Activated CD4-positive, alpha-beta T cell treated with anti-CD3 and anti-CD28 coated beads, Interleukin-2, amount 50 U/mL, for 4 hours (primary cell): Measurements from ENCODE around the gene SMS.
"Not testable (repeated sequence)": the region's sequence is repeated elsewhere in the genome, so short reads cannot be mapped to it uniquely, and the experiment has no call there.

Experiments
- DNase-seq, 2 experiments: peaks; one replicate each; pipeline ENCODE4 v3.0.0-alpha.2; 2020

The SMS gene

GRCh38 chrX:21952624-21953023, 12.1 kb downstream of the SMS start:
- DNase-seq = no peak

- not testable (repeated sequence) for DNase-seq
Observed at GRCh38 chrX:21953195-21953830, 12.8 kb downstream of the SMS start.

- DNase-seq = no peak
Observed at GRCh38 chrX:21955403-21956189, 15.1 kb downstream of the SMS start.

DNA sequence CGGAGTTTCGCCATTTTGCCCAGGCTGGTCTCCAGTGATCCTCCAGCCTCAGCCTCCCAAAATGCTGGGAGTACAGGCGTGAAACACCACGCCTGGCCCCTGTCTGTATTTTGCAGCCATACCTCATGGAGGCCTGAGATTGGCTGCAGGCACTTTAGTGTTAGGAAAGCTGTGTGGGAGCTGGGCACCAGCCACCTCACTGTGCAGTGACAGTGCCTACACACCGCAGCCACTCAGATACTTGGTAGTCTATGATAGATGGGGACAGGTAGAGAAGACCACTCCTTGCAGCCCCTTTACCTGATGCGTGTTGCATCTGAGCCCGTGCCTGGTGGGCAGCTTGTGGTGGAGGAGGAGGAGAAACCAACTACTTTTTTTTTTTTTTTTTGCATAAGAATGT, 16.3 kb downstream of the SMS start:
- no peak for DNase-seq

GRCh38 chrX:21958187-21958586, 17.7 kb downstream of the SMS start:
- no peak for DNase-seq

GRCh38 chrX:21958916-21959315, 18.4 kb downstream of the SMS start:
- DNase-seq = no peak

DNA sequence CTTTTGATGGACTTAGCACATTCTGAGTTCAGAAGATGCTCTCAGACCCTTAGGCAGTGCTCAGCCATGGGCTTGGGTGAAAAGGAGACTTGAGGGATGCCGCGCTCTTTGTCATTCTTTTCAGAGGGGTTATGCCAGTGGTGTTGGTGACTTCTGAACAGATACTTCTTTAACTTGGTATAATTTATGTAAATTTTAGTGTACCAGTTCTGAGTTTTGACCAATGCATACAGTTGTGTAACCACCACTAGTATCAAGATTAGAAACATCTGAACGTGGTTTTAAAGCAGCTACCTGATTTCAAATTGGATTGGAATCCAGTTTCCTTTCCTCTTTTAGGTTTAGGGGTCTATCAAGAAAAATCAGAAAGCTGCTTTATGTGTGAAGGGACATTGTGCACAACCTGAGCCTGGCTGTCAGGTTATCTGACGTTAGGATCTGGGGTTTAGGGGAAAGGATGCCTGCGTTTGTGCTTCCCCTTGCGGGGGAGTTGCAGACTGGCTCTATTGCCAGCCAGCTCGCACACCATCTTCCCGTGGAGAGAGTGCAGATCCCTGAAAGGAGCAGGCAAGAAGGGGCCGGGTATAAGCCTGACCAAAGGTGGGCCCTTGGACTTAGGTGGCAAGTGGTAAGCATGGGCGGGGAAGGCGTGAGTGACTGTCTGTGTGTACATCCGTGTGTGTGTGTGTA, 19.0 kb downstream of the SMS start:
- no peak for DNase-seq

DNA sequence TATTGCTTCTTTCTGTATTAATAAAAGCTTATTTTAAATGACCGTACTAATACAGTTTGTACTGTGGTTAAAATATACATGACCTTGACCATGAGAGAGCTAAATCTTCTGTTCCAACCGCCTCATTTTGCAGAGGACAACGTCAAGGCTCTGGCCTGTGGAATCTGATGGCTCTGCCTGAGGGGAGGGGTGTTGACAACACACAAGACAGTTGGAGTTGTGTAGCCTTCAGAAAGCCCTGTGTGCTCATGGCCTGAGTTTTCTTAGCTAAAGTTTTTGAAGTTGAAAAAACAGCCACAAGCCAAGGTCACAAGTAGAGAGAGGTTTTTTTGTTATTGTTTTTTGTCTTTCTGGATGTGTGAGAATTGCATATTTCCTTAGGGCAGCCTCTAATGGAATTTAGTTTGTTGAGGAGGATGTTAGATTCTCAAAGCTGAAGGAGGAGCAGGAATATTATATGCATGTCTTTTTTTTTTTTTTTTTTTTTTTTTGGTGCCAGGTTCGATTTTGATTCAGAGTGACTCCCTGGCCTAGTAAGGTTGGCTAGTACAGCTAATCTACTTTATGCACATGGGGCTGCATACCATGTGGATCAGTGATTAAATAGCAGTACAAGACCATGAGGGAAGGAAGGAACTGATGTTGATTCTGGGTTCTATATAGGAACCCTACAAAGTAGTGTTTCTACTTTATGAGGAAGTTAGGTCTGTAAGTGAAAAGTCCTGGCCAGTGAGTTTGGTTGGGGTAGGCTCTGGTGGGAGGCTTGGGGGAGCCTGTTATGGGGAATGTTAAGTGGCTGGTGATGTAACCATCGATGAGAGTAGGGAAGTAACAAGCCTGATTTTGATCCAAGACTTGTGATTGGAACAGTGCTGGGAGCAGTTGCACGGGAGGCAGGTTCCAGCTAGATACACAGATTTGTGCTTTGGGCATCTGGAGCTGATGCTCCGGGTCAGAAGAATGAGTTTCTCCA, 20.3 kb downstream of the SMS start:
- DNase-seq = no peak

GRCh38 chrX:21962361-21962760, 21.9 kb downstream of the SMS start:
- DNase-seq = no peak

- DNase-seq = no peak
Observed at GRCh38 chrX:21963269-21963668, 22.8 kb downstream of the SMS start.

DNA sequence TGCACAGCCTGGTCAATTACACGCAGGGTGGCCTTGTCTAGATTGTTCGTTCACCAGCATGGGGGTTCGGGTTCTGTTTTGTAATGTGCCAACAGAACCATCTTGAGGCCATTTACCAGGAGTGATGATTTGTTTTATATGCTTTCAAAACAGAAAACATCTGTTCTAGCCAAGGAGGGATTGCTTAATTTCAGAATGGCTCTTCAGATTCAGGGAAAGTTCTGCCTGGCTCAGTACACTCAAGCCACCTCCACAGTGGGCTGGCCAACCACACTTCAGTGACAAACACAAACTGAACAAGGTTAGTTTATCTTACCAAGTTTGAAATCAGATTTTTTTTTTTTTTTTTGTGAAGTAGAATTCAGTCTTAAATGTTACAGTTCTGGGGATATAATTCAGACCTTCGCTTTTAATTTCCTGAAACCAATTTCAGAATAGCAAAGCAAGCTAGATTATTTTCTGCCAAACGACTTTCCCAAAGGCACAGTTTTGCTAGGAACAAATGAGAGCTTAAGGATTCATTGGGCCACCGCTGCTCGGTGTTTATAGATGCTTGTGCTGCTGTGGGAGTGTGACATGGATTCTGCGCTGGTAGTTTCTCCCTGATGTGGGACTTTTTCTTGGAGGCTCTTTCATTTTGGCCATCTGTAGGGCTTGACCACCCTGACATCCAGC, 23.4 kb downstream of the SMS start:
- DNase-seq = no peak

- DNase-seq = no peak
Observed at GRCh38 chrX:21966866-21967265, 26.4 kb downstream of the SMS start.

GRCh38 chrX:21968333-21968732, 27.8 kb downstream of the SMS start:
- DNase-seq = no peak

DNA sequence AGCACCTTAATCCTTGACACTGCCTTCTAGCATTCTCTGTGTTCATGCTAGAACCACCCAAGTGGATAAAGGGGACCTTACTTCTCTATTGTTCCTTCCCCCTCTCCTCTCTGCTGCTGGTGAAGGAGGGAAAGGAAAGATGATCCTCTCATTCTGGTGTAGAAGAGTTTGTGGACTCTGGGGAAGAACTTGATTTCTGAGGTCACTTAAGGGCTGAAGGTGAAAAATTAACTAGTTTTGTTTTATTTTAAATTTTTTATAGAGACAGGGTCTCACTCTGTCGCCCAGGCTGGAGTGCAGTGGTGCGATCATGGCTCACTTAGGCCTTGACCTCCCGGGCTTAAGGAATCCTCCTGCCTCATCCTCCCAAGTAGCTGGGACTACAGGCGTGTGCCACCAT, 29.8 kb downstream of the SMS start:
- no peak for DNase-seq

- no peak for DNase-seq
Observed at GRCh38 chrX:21972046-21972445, 31.5 kb downstream of the SMS start.

GRCh38 chrX:21972721-21973120, 32.2 kb downstream of the SMS start:
- peak; percentile 30 to 32 for DNase-seq

DNA sequence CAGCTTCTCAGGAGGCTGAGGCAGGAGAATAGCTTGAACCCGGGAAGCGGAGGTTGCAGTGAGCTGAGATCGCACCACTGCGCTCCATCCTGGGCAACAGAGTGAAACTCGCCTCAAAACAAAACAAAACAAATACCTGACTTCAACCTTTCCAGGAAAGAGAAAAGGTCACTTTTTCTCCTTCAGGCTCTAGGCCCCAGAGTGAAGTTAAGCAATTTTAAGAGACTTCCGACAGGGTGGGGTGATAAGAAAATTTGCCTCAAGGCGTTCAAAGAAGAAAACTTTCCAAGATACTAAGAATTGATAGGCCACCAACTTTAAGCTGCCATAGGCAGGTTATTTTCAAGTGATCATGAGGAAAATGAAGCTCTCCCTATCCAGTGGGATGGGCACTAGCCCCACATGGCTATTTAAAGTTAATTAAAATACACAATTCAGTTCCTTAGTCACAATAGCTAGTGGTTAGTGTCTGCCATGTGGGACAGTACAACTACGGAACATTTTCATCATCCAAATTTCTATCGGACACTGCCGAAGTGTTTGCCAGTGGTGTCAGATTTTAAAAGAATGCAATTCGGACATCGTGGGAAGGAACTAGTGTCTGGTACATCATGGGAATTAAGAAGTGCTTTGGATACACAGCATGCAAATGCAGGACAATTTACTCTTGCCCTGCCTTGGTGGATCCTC, 33.0 kb downstream of the SMS start:
- no peak for DNase-seq

DNA sequence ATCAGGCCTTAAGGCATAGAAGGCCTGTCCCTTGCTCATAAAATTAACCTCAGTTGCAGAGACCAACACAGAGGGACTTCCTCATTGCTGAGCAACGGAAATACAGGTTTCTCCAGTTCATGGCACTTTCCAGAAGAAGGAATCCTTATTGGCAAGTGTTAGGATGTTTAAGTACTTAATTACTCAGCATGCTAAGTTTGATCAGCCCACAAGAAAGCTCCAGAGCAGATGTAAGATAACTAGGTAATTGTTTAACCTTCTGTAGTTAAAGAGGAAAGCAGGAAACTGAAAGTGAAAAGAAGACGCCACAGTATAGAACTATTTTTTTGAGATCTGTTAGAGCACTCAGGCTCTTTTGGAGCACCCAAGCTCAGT, 33.5 kb downstream of the SMS start:
- DNase-seq = no peak

DNA sequence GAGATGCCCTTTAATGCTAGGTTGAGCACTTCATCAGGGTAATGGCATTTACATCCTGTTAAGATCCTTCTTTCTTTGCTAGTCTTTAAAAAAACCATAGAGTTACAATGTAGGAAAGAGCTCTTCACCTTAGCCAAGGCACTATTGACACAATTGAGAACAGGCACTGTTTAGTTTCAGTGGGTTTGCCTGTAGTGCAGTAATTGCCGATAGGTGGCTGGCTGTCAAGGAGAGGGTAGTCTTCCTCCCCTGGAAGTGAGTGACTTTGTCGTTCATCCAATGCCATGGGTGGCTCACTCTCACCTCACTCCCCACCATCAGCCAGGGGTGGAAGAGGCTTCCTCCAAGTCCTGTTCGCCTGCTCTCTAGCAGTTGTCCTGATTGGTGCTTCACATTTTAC, 34.7 kb downstream of the SMS start:
- no peak for DNase-seq

GRCh38 chrX:21975812-21976211, 35.3 kb downstream of the SMS start:
- no peak for DNase-seq

GRCh38 chrX:21978346-21978745, 37.8 kb downstream of the SMS start:
- no peak for DNase-seq

- DNase-seq = no peak
Observed at GRCh38 chrX:21982311-21982710, 41.8 kb downstream of the SMS start.
